A549 (cell line): ENCODE measurements around the gene NPBWR2.

Experiments used
- CHD2 ChIP-seq: fragments of 150-350 bp; IDR thresholded peaks from 2 replicates; pipeline ENCODE4 v1.6.1; 2014; ENCODE audit warnings: low read length; ENCODE audit not compliant: partially characterized antibody
- TF ChIP-seq, protein P1 (sequence below): IDR thresholded peaks from 2 replicates; pipeline ENCODE4 v1.6.1; 2012
- TF ChIP-seq, protein P2 (sequence below): fragments of 250-450 bp; sonication (Bioruptor Pico); IDR thresholded peaks from 2 replicates; pipeline ENCODE4 v1.5.0; 2021; ENCODE audit warnings: mild to moderate bottlenecking, moderate library complexity, borderline replicate concordance

GRCh38 chr20:64055893-64056638 lies 51.3 kb downstream of the NPBWR2 start:
- TF ChIP-seq CHD2 = no peak
- TF ChIP-seq, protein P1, sequence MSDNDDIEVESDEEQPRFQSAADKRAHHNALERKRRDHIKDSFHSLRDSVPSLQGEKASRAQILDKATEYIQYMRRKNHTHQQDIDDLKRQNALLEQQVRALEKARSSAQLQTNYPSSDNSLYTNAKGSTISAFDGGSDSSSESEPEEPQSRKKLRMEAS = no peak
- TF ChIP-seq, protein P2, sequence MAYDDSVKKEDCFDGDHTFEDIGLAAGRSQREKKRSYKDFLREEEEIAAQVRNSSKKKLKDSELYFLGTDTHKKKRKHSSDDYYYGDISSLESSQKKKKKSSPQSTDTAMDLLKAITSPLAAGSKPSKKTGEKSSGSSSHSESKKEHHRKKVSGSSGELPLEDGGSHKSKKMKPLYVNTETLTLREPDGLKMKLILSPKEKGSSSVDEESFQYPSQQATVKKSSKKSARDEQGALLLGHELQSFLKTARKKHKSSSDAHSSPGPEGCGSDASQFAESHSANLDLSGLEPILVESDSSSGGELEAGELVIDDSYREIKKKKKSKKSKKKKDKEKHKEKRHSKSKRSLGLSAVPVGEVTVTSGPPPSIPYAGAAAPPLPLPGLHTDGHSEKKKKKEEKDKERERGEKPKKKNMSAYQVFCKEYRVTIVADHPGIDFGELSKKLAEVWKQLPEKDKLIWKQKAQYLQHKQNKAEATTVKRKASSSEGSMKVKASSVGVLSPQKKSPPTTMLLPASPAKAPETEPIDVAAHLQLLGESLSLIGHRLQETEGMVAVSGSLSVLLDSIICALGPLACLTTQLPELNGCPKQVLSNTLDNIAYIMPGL (CRISPR knock-in tag) = no peak
